ENCODE measurements around the gene FGFRL1.
"Not testable (repeated sequence)": the region's sequence is repeated elsewhere in the genome, so short reads cannot be mapped to it uniquely, and the experiment has no call there.

Gene FGFRL1

DNA sequence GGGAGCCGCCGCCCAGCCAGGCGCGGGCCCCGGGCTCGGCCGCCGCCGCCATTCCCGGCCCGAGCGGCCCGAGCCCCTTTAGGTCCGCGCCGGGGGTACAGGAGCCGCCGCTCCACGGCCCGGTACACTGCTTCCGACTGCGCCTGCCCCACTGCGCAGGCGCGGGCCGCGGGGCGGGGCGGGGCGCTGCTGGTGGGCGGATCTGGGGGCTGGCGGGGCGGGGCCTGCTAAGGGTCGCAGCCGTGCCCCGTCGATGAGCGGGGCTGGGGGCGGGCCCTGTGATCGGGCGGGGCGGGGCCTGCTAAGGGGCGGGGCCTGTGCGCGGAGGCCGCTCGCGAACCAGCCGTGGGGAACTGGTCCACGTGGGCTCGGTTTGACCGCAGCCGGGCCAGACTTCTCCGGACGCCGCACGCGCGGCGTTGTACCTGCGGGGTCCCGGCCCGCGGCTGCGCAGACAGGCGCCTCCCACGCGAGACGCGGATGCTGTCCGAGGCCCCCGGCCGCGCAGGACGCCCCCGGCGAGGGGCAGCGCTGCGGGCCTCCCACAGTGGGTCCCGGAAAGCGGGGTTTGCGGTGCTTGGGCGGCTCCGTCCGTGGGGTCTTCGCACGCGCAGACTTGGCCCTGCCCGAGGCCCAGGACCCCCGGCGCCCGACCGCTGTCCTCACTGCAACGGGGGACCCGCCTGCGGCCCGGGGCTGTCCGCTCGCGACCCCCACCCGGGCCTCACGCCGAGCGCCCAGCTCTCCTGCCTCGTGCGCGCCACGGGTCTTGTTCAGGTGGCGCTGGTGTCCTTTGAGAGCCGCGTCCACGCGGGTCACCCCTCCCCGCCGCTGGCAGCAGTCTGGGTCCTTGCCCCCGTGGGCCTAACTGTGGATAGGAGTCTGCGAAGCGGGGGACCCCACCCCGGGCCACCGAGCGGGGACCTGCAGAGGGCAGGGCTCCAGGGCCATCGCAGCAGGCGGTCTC, 37.7 kb upstream of the FGFRL1 start, which contains the start of gene DGKQ:
TSS of gene DGKQ (minus strand) at position 139 of the 967 bp plus-strand sequence. CDS start at position 52, 87 bp downstream.
- DNase-seq (ENCODE audit: low read depth) = peak; percentile 76

DNA sequence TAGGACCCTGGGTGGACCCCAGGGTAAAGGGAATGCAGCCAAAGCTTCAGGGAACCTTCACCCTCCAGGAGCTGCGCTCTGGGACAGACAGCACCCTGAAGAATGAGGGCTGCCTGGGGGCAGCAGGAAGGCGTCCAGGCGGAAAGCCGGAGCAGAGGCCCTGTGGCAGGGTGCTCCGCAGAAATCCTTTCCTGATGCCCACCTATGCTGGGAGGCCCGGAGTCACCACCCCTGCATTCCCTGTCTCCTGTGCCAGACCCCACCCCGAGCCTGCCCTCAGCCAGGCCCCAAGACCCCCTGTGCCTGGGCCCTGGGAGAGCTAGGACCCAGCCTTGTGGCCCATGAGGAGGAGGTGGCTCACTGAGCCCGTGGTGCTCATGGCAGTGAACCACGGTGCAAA, 36.8 kb upstream of the FGFRL1 start:
- DNase-seq (ENCODE audit: low read depth) = no peak

DNA sequence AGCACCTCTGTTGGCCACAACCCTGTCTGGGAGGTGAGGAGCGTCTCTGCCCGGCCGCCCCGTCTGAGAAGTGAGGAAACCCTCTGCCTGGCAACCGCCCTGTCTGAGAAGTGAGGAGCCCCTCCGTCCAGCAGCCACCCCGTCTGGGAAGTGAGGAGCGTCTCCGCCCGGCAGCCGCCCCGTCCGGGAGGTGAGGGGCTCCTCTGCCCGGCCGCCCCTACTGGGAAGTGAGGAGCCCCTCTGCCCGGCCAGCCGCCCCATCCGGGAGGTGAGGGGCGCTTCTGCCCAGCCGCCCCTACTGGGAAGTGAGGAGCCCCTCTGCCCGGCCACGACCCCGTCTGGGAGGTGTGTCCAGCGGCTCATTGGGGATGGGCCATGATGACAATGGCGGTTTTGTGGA, 35.4 kb upstream of the FGFRL1 start:
- DNase-seq (ENCODE audit: low read depth) = not testable (repeated sequence)

DNA sequence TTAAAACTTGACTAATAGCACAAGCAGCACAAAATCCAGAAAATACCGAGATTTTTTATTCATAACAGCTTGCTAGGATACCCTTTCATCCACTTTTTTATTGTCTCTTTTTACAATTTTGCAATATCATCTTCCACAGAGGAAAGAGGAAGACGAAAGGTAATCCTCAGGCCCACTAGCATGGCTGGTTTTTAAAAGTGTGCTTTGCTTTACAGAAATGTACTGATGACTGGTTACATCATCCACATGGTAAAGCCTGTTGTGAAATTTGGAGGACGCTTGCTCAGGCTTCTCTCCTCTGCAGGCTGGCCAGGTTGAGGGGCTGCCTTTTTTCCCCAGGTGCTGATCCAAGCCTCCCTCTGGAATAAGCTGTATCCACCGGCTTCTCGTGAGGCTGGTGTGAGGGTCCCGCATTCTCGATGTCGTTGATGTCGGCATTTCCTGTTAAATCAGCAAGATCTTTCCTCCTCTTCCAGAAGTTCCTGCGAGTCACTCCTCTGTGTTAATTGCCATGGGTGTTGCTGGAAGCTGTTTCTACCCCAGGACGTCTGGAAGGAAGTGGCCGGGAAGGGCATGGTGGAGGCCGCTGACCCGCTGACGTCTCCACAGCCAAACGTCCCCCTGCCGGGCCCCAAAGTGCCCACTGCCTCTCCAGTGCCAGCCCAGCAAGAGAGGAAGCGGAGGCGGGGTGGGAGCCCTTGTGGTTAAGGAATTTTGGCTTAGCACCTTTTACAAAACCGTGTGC, 32.3 kb upstream of the FGFRL1 start:
- no peak for DNase-seq (ENCODE audit: low read depth)

DNA sequence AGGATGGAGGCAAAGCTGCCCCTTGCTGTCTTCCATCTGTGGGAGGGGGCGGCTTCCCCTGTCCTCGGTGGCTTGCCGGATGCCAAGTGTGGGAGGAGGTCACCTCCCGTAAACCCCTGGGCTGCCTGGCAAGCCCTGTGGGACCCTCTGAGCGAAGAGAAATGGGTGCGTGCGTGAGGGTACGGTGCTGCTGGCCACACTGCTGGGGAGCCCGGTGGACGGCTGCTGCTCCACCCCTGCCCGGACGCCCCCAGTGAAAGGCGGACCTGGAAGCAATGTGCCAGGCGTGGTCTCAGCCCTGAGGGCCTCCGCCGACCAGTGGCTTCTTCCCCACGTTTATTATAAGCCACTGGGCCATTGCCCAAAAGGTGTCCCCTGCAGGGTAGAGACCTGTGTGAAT, 29.1 kb upstream of the FGFRL1 start:
- no peak for DNase-seq (ENCODE audit: low read depth)

DNA sequence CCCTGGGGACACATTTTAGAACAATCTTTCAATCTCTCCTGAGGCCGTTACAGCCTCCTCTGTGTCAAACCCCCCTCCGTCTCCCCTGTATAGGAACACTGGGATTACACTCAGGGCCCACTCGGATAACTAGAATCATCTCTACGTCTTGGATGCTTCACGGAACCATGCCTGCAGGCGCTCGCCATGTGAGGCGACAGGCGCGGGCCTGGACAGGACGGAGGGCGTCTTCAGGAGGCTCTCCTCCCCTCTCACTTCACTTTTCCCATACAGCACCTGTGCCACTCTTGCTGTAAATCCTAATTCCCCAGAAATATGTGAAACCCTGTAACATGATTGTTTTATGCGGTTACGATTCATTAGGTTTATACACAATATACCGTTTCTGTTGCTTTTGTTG, 28.6 kb upstream of the FGFRL1 start:
- DNase-seq (ENCODE audit: low read depth) = no peak

DNA sequence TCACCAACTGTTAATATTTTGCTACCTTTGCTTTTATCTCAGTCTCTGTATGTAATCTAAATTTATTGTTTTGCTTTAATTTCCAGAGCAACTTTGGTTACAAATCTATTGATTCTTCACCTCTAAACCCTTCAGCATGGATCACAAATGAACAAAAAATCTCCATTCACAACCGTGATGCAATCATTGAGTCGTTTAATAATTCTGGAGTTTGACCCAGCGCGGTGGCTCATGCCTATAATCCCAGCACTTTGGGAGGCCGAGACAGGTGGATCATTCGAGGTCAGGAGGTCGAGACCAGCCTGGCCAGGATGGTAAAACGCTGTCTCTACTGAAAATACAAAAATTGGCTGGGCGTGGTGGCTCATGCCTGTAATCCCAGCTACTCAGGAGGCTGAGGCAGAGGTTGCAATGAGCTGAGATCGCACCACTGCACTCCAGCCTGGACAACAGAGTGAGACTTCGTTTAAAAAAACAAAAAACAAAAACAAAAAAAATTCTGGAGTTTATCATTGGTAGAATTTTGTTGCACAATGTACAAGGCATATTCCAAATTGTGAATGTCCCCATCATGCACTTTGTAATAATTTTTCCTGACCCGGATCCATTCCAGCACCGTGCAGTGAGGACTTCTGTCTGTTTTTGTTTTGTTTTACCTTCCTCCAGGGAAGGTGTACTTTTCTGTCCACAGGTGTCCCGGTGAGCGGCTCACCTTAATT, 26.9 kb upstream of the FGFRL1 start:
- DNase-seq (ENCODE audit: low read depth) = no peak

DNA sequence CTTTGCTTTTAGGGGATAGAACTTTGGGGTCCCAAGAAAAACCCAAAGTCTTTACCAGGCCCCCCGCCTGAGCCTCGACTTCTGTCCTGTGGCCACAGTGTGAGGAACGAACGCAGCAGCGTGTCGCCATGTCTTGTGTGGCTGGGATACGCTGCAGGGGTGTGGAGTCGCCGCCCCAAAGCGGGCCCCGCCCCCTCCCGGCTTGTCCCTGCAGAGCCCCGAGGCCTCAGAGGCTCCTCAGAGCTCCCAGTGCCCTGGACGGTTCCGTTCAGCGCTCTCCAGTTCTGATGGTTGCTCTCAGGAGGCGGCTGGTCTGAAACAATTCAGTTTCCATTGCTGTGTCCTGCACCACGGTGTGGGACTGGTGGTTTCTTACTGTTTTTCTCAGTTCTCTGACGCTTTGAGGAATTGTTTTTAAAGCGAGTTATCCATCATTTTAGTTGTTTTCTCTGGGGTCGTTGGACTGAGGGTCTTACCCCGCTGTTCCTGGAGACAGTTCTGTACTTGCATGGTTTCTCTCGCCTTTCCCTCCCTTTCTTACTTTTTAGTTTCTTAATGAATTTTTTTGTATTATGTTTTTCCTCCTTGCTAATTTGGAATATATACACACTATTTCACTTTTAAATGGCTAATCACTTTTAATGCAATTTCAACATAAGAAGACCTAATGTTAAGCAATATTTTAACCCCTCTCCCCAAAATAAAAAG, 26.1 kb upstream of the FGFRL1 start:
- DNase-seq (ENCODE audit: low read depth) = no peak

DNA sequence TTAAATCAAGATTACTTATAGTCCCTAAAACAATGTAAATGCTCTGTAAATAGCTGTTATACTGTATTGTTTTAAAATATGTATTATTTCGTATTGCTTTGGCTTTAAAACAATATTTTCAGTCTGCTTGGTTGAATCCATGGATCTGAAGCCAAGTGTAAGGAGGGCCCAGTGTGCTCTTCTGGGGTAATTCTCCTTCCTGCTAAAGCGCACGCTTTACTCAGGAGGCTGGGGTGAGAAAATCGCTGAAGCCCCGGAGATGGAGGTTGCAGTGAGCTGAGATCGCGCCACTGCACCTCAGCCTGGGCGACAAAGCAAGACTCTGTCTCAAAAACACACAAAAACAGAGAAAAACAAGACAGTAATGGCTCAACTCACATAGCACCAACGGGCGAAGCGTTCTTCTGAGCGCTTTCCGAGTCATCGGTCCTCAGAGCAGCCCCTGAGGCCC, 25.0 kb upstream of the FGFRL1 start:
- no peak for DNase-seq (ENCODE audit: low read depth)

DNA sequence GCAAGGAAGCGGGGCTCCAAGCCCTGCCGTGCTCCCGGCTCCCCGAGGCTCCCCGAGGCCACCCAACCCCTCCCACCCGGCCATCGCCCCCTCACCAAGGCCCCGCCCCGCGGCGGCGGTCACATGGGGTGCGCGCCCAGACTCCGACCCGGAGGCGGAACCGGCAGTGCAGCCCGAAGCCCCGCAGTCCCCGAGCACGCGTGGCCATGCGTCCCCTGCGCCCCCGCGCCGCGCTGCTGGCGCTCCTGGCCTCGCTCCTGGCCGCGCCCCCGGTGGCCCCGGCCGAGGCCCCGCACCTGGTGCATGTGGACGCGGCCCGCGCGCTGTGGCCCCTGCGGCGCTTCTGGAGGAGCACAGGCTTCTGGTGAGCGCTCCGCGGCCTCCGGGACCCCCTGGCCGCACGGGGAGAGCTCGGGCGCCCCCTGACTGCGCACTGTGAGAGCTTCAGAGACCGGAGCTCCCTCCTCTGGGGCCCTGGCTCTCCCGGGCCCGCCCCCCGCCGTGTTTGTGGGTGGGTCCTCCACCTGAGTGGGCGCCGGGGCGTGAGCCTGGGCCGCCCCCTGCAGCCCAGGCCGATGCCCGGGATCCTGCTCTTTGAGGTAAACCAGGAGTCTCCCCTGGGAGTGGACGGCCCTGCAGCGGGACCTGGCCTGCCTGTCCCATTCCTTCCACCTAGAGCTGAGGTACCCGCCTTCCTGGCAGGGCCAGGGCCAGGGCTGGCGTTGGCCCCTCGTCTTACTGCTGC, 24.4 kb upstream of the FGFRL1 start, which contains the start of gene IDUA:
TSS of gene IDUA (plus strand) at position 166 of the 745 bp plus-strand sequence. CDS start at position 207, 41 bp downstream.
- DNase-seq (ENCODE audit: low read depth) = peak; percentile 74

DNA sequence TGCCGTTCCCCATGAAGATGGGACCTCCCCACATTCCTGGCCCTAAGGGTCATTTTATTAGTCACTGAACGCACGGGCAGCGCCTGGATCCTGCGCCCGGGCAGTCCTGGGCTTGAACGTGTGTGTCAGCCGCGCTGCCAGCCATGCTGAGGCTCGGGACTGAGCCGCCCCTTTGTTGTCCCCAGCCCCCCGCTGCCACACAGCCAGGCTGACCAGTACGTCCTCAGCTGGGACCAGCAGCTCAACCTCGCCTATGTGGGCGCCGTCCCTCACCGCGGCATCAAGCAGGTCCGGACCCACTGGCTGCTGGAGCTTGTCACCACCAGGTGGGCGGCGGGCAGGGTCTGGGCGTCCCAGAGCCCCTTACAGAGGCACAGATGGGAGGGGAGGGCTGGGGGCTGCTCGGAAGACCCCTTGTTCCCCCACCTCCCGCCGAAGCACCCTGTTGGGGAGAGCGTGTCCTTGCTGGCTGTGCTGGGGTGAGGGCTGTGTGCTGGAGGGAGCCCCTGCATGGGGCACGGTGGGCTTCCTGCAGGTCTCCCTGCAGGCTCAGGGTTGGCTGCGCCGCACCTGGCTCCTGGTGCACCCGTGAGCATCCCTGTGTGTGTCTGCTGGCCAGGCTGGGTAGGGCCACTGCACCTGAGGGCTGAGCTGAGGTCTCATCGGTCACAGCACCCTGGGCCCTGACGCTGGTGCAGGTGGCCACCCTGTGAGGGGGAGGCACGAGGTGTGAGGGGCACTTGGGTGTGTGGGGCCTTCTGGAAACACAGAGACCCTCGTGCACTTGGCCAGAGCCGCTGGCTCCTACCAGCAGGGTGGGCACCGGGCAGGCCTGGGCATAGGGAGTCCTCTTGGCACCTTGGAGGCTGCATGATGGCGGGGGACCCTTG, 23.6 kb upstream of the FGFRL1 start:
- DNase-seq (ENCODE audit: low read depth) = no peak

DNA sequence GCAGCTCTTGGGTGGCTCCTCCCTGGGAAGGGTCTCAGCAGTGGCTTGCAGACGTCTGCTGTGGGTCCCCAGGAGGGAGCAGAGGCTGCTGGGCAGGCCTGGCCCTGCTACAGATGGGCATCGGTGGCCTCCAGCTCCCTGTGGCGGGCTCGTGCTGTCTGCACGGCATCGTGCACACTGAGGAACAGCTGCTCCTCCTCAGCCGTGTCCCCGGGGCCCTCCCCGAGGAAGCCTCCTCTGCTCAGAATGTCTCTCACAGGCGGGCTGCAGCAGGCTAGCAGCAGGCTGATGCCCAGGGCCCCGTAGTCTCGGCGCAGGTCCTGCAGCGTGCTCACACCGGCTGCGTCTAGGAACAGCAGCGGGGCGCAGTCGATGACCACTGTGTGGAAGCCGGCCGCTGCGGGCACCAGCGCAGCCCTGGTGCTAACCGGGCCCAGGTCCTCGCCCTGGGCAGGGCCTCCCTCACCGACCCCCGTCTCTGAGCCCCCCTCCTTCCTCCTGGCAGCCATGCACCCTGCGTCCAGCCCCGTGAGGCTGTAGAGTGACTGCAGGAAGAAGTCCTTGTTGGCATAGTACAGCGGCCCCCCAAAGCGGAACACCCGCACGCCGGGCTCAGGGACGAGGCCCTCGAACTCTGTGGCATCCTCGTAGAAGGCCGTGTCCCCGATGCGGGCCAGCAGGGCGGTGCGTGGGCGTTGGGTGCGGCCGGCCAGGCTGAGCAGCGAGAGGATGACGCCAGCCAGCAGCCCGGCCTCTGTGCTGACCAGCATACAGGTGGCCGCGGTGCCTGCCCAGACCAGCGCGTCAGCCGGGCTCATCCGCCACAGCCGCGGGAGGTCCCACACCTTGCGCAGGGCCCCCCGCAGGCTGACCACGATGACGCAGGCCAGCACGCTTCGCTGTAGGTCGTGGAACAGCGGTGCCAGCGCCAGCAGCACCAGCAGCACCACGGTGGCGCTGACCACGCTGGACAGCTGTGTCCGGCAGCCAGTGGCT, 22.4 kb upstream of the FGFRL1 start:
- no peak for DNase-seq (ENCODE audit: low read depth)

DNA sequence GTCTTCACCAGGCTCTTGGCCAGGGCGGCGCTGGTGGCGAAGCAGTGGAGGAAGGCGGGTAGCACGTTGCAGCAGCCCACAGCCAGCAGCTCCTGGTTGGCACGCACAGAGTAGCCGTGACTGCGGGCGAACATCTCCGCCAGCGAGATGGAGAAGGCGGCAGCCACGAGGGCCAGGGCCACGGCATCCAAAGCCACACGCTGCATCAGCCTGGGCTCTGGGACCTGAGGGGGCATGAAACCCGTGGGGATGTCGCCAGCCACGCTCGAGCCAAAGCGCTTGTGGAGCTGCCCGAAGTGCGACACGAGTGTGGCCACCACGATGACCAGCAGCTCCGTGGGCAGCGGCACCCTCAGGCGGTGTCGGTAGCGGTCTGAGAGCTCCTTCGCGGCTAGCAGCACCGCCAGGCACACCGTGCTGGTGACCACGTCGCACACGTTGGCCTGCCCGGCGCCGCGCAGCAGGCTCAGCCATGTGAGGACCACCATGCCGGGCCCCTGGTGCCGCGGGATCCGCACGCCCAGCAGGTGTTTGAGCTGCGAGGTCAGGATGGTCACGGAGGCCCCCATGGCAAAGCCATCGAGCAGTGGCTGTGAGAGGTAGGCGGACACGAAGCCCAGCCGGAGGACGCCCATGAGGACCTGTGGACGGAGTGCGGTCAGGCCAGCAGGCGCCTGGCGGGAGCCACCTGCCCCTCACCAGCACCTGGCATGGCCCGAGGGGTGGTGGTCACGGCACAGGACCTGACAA, 21.5 kb upstream of the FGFRL1 start:
- DNase-seq (ENCODE audit: low read depth) = no peak

DNA sequence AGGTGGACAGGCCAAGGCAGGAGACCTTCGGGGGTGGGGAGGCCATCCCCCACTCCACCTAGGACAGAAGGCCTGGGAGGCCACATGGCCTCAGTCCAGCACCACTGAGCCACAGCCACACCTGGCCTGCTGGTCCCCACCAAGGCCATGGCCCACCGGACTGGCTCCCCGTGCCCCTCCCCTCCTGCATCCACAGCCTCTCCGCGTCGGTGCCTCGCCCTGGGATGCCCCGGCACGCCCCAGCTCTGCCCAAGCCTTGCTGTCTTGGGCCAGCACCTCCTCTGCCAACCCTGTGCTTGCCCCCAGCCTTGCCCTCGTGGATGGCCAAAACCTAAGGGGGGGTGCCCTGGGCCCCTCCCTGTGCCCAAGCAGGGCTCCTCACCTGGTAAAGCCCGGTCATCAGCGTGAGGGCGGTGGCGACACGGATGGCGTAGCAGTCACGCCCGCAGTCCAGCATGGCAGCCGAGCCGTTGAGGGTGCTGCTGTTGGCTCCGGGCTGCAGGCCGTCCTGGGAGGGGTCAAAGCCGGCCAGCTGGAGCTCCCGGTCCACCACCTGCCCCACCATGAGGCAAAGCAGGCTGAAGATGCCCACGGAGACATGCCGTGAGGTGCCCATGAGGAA, 20.6 kb upstream of the FGFRL1 start:
- no peak for DNase-seq (ENCODE audit: low read depth)

DNA sequence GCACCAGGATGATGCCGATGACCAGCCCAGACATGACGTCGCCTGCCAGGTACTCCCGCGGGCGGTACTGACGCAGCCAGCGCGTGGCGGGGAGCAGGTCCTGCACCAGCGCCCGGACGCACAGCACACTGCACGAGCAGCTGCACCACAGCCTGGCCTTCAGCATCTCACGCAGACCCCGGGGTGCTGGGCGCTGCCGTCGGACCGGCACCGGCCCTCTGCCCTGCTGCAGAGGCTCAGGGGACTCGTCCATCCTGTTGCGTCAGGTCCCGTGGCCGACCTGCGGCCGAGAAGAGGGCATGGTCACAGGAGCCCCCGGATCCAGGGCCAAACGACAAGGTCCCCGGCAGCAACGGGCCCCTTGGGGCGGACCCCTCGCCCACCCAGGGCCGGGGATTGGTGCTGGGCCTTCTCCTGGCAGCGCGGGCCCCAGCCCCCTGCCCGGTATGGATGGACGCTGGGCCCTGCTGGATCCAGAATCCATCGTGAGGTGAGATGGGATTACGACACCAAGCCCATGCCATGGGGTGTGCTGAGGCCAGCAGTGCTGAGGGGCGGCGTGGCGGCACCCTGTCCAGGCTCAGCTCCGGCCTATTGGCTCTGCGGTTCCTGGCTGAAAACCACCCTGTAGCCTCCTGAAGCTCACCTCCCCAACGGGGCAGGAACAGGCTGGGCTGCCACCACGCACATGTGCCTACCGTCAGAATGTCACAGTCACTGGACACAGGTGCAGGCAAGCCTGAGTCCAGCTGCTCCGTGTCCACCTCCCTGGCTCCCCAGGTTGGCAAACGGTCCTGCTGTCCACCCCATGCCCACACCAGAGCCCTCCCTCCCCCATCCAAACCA, 19.8 kb upstream of the FGFRL1 start:
- no peak for DNase-seq (ENCODE audit: low read depth)
